ENCODE results near the gene ECE2.

ECE2 gene

DNA sequence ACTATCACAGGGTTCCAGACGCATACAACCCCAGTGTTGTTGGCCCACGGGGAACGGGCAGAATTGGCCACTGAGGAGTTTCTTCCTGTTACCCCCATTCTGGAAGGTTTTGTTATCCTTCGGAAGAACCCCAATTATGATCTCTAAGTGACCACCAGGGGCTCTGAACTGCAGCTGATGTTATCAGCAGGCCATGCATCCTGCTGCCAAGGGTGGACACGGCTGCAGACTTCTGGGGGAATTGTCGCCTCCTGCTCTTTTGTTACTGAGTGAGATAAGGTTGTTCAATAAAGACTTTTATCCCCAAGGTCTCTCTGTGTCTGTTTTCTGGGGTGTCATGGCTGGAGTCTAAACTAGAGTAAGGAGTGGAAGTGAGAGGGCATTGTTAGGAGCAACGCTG lies 32.9 kb downstream of the ECE2 start:
- TF ChIP-seq, protein P1, sequence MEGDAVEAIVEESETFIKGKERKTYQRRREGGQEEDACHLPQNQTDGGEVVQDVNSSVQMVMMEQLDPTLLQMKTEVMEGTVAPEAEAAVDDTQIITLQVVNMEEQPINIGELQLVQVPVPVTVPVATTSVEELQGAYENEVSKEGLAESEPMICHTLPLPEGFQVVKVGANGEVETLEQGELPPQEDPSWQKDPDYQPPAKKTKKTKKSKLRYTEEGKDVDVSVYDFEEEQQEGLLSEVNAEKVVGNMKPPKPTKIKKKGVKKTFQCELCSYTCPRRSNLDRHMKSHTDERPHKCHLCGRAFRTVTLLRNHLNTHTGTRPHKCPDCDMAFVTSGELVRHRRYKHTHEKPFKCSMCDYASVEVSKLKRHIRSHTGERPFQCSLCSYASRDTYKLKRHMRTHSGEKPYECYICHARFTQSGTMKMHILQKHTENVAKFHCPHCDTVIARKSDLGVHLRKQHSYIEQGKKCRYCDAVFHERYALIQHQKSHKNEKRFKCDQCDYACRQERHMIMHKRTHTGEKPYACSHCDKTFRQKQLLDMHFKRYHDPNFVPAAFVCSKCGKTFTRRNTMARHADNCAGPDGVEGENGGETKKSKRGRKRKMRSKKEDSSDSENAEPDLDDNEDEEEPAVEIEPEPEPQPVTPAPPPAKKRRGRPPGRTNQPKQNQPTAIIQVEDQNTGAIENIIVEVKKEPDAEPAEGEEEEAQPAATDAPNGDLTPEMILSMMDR (IDR thresholded peaks at IDR 0.05; ENCODE audit: extremely low read depth, missing control alignments), result no peak
- no peak for DNase-seq (ENCODE audit: low spot score)

GRCh38 chr3:184311633-184312032 lies 35.8 kb downstream of the ECE2 start:
- TF ChIP-seq, protein P1 (IDR thresholded peaks at IDR 0.05; ENCODE audit: extremely low read depth, missing control alignments), result no peak
- no peak for DNase-seq (ENCODE audit: low spot score)

- peak; percentile 99 for DNase-seq (ENCODE audit: low spot score)
- TF ChIP-seq, protein P1 (IDR thresholded peaks at IDR 0.05; ENCODE audit: extremely low read depth, missing control alignments), result no peak
These were observed 38.5 kb downstream of the ECE2 start, which contains the start of gene EIF4G1 for GRCh38 chr3:184314363-184314699. TSS of gene EIF4G1 (plus strand) at chr3:184314606. CDS start at chr3:184315797, 1,191 bp downstream.

DNA sequence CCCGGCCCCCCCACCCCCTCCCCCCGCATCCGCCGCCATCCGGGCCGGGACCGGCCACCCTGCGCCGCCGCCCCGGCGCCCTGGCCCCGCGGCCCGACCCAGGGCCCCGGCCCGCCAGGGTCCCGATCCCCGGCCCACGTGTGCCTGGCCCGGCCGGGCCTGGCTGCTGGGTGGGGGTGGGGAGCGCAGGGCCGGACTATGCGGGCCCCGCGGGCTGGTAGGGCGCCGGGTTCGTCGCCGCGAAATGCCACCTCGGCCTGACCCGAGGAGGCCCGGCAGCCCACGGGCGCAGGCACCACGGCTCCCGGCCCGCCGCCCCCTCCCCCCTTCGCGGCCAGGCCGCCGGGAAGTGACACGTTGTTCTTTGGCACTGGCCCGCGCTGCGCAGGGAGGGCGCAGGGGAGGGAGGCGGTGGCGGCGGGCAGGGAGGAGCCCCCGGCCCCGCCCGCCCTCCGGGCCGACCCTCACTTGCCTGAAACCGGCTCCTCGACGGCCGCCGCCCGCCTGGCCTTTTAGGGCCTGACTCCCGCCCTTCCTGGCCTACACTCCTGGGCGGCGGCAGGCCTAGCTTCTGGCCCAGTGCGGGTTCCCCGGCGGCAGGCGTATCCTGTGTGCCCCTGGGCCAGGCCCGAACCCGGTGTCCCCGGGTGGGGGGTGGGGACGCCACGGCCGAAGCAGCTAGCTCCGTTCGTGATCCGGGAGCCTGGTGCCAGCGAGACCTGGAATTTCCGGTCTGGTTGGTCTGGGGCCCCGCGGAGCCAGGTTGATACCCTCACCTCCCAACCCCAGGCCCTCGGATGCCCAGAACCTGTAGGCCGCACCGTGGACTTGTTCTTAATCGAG lies 39.1 kb downstream of the ECE2 start:
- DNase-seq (ENCODE audit: low spot score), result peak; percentile 75
- TF ChIP-seq, protein P1 (IDR thresholded peaks at IDR 0.05; ENCODE audit: extremely low read depth, missing control alignments), result no peak

DNA sequence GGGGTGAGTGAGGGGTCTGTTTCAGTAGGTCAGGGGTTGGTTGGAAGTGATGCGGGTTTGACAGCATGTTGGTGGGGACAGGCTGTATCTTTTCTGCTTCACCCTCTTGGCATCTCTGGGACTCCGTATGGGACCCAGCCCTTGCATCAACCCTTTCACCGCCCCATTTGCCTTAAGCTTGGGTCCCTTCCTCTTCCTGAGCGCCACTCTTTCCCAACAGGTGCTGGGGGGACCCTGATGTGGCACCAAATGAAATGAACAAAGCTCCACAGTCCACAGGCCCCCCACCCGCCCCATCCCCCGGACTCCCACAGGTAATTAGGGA lies 39.7 kb downstream of the ECE2 start:
- TF ChIP-seq, protein P1 (IDR thresholded peaks at IDR 0.05; ENCODE audit: extremely low read depth, missing control alignments), result no peak
- DNase-seq (ENCODE audit: low spot score), result peak; percentile 32

DNA sequence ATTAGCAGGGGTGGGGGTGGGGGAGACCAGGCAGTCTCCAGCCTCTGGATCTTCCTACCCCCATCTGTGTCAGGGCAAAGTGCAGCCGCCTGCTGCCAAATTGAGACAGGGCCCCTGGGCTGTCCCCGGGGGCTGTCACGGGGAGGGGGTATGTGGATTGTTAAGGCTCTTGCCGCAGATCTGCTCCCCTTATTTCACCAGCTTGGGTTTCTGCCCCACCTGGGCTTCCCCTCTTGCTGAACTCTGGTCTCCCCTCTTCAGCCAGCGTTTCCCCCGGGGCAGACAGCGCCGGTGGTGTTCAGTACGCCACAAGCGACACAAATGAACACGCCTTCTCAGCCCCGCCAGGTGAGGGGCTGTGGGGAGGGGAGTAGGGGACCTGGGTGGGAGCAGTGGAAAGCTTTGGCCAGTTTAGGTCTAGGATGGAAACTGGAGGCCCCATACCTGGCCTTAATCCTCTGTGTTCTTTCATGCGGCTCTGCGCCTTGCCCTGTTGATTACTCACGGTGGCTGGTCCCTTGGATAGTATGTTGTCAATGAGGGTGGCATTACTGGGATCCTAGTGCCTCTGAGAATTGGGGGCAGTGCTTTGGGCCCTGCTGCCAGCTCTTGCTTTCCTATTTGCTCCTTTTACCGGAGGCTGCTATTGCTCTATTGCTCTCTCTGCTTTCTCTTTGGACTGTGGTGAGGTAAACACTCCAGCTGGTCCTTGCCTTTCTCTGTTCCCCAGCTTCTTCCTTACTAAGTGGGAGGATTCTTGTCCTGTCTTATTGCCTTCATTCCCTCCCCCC lies 40.2 kb downstream of the ECE2 start:
- peak; percentile 21 for DNase-seq (ENCODE audit: low spot score)

More for the DNA sequence above, 40.2 kb downstream of the ECE2 start:
- TF ChIP-seq, protein P1 (IDR thresholded peaks at IDR 0.05; ENCODE audit: extremely low read depth, missing control alignments), result no peak

Measured in GM20000 (cell line).